Measurements from ENCODE around the gene CDH23. TPM values are rescaled to one million over a fixed set of nuclear protein-coding genes. Genes with fewer than 3 reads are reported as not detected.

Gene CDH23
- polyA plus RNA-seq, 1 donor (not counting 4 experiments of a cell fraction or from before 2014, with no cell fraction given): 0.01 TPM

DNA sequence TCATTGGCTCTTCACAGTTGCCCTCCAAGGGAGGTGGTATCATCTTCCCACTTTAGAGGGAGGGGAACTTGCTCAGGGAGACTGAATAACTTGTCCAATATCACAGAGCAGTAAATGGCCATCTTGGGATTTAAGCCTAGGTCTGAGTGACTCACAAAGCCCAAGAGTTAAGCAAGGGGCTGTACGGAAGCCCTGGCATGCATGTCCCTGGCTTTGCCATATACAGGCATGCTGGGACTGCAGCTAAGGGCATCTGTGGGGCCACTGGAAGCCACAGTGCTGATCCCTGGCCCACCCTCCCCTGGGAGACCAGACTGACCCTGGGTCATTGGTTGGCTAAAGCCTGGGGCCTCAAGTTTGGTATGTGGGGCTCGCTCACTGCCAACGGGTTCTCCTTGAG, 373.5 kb downstream of the CDH23 start:
- H3K4me2 ChIP-seq (ENCODE audit: control insufficient read depth, extremely low read depth, insufficient read depth, low read depth, low read length): no peak overlapping the region
- no peak overlapping the region for H3K4me3 ChIP-seq (ENCODE audit: control insufficient read depth in 2 of 3, extremely low read depth in 1 of 3, insufficient read depth in 2 of 3, low read depth in 1 of 3, low read length in 3 of 3)
- H3K9me1 ChIP-seq (ENCODE audit: control insufficient read depth, extremely low read depth, insufficient read depth, low read length): no peaks in the 10 kb centered on the region
- dilution Hi-C loops (cut with MboI; ENCODE audit: extremely low pct_ligation_motif_present, low sequenced_read_pairs): no loop called here
- no peak for TF ChIP-seq EZH2 (IDR thresholded peaks at IDR 0.05; ENCODE audit: low read length)
- TF ChIP-seq, protein P1, sequence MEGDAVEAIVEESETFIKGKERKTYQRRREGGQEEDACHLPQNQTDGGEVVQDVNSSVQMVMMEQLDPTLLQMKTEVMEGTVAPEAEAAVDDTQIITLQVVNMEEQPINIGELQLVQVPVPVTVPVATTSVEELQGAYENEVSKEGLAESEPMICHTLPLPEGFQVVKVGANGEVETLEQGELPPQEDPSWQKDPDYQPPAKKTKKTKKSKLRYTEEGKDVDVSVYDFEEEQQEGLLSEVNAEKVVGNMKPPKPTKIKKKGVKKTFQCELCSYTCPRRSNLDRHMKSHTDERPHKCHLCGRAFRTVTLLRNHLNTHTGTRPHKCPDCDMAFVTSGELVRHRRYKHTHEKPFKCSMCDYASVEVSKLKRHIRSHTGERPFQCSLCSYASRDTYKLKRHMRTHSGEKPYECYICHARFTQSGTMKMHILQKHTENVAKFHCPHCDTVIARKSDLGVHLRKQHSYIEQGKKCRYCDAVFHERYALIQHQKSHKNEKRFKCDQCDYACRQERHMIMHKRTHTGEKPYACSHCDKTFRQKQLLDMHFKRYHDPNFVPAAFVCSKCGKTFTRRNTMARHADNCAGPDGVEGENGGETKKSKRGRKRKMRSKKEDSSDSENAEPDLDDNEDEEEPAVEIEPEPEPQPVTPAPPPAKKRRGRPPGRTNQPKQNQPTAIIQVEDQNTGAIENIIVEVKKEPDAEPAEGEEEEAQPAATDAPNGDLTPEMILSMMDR (optimal IDR thresholded peaks at IDR 0.05 in 1 of 3, IDR thresholded peaks at IDR 0.05 in 1 of 3, conservative IDR thresholded peaks at IDR 0.05 in 1 of 3; ENCODE audit: extremely low read depth in 1 of 3, insufficient read depth in 2 of 3, low read length in 3 of 3): no peak
- peaks cover 3% of the 10 kb centered on the region for H3K79me2 ChIP-seq (ENCODE audit: control insufficient read depth, insufficient read depth, low read length)
- FAIRE-seq: no peak
- no peak overlapping the region for H3K27ac ChIP-seq (ENCODE audit: control insufficient read depth, insufficient read depth, low read length)
- peaks cover 54% of the 10 kb centered on the region for H3K4me1 ChIP-seq (ENCODE audit: control insufficient read depth, extremely low read depth, insufficient read depth, low read length)
- no peaks in the 10 kb centered on the region for H3K9me3 ChIP-seq (ENCODE audit: control insufficient read depth, low read depth, low read length)
- no peak overlapping the region for H2AFZ ChIP-seq (ENCODE audit: control insufficient read depth, low read length)
- H3K27me3 ChIP-seq (ENCODE audit: control insufficient read depth, extremely low read depth, insufficient read depth, low read length): no peaks in the 10 kb centered on the region
- H3K9ac ChIP-seq (ENCODE audit: control insufficient read depth, extremely low read depth, insufficient read depth, low read length): no peak overlapping the region
- H4K20me1 ChIP-seq (ENCODE audit: control insufficient read depth, extremely low read depth, insufficient read depth, low read length): no peaks in the 10 kb centered on the region
- no peaks in the 10 kb centered on the region for H3K36me3 ChIP-seq (ENCODE audit: control insufficient read depth in 2 of 2, extremely low read depth in 1 of 2, insufficient read depth in 2 of 2, low read length in 2 of 2)
- no peak for DNase-seq (ENCODE audit: low read depth, low spot score)

DNA sequence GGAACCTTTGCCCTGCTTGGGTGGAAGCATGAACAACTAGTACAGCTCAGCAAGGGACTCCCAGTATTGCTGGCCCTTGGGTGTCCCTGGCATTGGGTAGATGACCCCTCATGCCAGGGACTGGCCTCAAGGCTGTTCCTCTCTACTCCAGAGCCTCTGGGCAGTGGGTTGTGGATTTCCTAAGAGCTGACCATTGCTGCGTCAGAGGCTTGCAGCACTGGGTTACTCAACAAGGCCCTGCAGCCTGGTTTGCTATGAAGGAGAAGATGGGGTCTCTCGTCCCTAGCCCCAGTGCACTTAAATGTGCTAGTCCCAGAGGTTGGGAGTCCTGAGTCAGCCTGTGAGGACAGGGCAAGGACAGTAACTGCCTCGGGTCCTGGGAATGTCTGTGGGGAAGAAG, 374.1 kb downstream of the CDH23 start:
- no peak for DNase-seq (ENCODE audit: low read depth, low spot score)
- H3K4me1 ChIP-seq (ENCODE audit: control insufficient read depth, extremely low read depth, insufficient read depth, low read length): peaks cover 52% of the 10 kb centered on the region
- H3K4me3 ChIP-seq (ENCODE audit: control insufficient read depth in 2 of 3, extremely low read depth in 1 of 3, insufficient read depth in 2 of 3, low read depth in 1 of 3, low read length in 3 of 3): no peak overlapping the region
- TF ChIP-seq, protein P1 (optimal IDR thresholded peaks at IDR 0.05 in 1 of 3, IDR thresholded peaks at IDR 0.05 in 1 of 3, conservative IDR thresholded peaks at IDR 0.05 in 1 of 3; ENCODE audit: extremely low read depth in 1 of 3, insufficient read depth in 2 of 3, low read length in 3 of 3): no peak
- TF ChIP-seq EZH2 (IDR thresholded peaks at IDR 0.05; ENCODE audit: low read length): no peak
- no peaks in the 10 kb centered on the region for H3K9me1 ChIP-seq (ENCODE audit: control insufficient read depth, extremely low read depth, insufficient read depth, low read length)
- no peaks in the 10 kb centered on the region for H3K27me3 ChIP-seq (ENCODE audit: control insufficient read depth, extremely low read depth, insufficient read depth, low read length)
- no peak overlapping the region for H3K27ac ChIP-seq (ENCODE audit: control insufficient read depth, insufficient read depth, low read length)
- FAIRE-seq: no peak
- no peak overlapping the region for H2AFZ ChIP-seq (ENCODE audit: control insufficient read depth, low read length)
- H3K9ac ChIP-seq (ENCODE audit: control insufficient read depth, extremely low read depth, insufficient read depth, low read length): no peak overlapping the region
- H4K20me1 ChIP-seq (ENCODE audit: control insufficient read depth, extremely low read depth, insufficient read depth, low read length): no peaks in the 10 kb centered on the region
- H3K9me3 ChIP-seq (ENCODE audit: control insufficient read depth, low read depth, low read length): no peaks in the 10 kb centered on the region
- peaks cover 3% of the 10 kb centered on the region for H3K79me2 ChIP-seq (ENCODE audit: control insufficient read depth, insufficient read depth, low read length)
- H3K4me2 ChIP-seq (ENCODE audit: control insufficient read depth, extremely low read depth, insufficient read depth, low read depth, low read length): no peak overlapping the region
- no peaks in the 10 kb centered on the region for H3K36me3 ChIP-seq (ENCODE audit: control insufficient read depth in 2 of 2, extremely low read depth in 1 of 2, insufficient read depth in 2 of 2, low read length in 2 of 2)
- dilution Hi-C loops (cut with MboI; ENCODE audit: extremely low pct_ligation_motif_present, low sequenced_read_pairs): no loop called here
